ENCODE results near the gene TIAM1.

Gene TIAM1, protein sequence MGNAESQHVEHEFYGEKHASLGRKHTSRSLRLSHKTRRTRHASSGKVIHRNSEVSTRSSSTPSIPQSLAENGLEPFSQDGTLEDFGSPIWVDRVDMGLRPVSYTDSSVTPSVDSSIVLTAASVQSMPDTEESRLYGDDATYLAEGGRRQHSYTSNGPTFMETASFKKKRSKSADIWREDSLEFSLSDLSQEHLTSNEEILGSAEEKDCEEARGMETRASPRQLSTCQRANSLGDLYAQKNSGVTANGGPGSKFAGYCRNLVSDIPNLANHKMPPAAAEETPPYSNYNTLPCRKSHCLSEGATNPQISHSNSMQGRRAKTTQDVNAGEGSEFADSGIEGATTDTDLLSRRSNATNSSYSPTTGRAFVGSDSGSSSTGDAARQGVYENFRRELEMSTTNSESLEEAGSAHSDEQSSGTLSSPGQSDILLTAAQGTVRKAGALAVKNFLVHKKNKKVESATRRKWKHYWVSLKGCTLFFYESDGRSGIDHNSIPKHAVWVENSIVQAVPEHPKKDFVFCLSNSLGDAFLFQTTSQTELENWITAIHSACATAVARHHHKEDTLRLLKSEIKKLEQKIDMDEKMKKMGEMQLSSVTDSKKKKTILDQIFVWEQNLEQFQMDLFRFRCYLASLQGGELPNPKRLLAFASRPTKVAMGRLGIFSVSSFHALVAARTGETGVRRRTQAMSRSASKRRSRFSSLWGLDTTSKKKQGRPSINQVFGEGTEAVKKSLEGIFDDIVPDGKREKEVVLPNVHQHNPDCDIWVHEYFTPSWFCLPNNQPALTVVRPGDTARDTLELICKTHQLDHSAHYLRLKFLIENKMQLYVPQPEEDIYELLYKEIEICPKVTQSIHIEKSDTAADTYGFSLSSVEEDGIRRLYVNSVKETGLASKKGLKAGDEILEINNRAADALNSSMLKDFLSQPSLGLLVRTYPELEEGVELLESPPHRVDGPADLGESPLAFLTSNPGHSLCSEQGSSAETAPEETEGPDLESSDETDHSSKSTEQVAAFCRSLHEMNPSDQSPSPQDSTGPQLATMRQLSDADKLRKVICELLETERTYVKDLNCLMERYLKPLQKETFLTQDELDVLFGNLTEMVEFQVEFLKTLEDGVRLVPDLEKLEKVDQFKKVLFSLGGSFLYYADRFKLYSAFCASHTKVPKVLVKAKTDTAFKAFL (N-terminal part only)

DNA sequence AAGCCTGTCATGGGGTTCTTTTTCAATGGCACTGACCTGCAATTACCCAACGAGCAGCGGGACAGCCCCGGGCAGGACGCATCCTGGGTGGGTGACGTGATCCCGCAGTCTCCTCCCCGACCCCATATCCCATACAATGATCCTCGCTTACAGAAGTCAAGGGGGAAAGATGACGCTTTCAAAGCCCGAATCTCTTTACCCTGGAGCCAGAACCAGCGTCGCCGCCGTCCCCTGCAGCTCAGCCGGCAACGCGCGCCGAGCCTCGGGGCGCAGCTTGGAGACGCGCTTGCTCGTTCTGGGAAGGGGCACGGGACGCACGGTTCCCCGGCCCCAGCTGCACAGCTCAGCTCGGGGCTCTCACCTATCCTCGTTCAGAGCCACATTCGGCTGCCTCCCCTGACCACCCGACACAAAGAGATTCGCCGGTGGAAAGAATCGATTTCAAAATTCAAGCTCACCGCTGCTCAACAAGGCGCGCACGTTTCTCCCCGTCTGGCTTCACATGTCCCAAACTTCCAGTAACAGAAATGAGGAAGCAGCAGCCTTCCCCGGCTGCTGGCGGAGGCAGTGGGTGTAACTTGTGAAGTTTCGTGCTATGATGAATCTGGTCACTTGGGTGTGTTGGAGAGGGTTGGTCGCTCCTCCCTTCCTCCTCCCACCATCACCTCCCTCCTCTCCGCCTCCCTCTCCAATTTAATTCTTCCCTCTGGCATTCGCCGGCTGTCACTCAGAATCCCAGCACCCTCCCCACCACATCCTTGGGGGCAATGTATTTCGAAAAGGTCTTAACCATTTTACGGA is at the start of gene TIAM1:
Gene TIAM1 (minus strand): TSS at position 582 of the 801 bp plus-strand sequence. CDS start 77,289 bp downstream, outside the sequence.
- DNase-seq (ENCODE audit: low read depth in 2 of 2), result peak; percentile 50 to 55

DNA sequence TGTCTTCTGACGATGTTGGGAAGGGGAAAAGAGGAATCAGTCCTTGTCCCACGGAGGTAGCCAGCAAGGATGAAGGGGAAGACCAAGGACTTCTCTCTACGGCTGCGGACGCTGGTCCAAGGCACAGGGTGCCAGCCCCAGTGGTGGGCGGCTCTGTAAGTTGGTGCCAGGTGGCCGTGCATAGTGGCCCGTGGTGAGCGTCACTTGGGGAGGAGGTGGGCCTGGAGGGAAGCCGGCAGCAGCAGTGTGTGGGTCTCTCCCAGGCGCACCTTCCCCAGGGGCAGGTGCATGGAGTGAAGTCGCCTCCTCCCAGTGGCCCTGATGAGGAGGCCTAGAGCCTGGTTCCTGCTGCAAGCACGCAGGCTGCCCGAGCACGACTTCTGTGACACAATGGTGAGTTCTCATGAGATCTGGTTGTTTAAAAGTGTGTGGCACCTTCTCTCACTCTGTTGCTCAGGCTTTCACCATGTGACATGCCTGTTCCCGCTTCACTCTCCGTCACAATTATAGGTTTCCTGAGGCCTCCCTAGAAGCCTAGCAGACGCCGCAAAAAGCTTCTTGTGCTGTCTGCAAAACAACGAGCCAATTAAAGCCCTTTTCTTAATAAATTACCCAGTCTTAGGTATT is 43.6 kb upstream of the TIAM1 start:
- no peak for DNase-seq (ENCODE audit: low read depth in 2 of 2)

DNA sequence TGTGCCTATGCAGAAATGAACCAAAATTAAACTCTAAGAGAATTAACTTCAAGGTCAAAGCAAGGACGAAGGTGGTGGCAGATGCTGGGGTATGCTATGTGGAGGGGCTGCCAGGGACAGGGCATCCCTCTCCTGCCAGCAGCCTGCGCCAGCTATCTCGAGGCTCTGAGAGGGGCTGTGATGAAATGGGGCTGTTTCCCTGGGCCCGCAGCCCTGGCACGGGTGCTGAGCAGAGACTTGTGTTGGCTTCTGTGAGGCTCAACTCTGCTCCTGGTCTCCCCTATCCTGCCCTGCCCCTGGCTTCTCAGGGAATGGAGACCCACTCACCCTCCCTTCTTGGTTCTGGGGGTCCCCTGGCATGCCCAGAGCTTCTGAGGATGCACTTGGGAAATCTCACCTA is 41.9 kb upstream of the TIAM1 start:
- no peak for DNase-seq (ENCODE audit: low read depth in 2 of 2)

DNA sequence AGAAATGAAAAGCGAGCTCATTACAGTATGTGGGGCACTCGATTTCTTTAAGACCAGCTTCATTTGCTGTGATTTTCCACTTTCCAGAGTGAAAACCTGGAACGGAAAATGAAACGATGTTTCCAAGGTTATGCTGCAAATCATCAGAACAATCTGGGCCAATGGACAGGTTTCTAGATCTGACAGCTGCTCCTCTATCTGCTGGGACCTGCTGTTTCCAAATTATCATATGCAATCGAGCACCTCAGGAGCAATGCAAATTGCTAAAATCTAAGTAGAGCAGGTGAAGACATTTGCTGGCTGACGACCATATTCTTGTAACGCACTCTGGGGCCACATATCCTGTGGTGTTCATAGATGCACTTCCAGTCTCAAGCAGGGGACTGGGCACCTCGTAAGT is 39.7 kb upstream of the TIAM1 start:
- DNase-seq (ENCODE audit: low read depth in 2 of 2), result no peak

DNA sequence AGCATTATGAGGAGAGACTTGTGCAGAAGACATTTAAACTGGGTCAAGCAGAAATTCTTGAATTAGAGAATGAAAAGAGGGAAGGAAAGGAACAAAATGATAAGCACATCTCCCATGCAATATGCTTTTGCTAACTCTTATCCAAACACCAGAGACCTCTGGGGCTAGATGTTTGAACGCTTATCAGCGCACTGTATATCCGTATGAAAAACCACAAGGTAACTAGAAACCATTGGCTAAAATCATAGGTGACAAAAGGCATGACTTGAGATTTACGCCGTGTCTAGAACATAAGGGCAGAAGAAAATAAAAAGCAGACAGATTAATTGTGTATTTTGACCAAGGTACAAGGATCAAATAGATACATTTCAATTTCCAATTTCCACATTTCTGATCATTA is 38.0 kb upstream of the TIAM1 start:
- DNase-seq (ENCODE audit: low read depth in 2 of 2), result no peak

DNA sequence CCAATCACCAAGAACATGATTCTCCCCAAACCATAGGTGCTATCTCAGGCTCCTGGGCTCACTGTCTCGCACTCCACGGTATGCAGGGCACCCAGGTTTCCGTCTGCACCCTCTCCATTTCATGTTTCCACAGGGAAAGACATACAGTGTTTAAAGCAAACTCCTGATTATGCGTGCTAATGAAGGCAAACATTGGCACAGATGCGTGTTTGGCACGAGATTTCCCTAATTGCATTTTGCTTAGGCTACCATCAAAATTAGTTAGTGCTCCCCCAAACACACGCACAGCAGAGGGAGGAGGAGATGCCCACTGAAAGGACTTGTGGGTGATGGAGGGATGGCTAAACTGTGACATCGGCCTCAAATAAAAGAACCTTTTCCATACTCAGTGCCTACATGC is 32.2 kb upstream of the TIAM1 start:
- DNase-seq (ENCODE audit: low read depth in 2 of 2), result no peak

DNA sequence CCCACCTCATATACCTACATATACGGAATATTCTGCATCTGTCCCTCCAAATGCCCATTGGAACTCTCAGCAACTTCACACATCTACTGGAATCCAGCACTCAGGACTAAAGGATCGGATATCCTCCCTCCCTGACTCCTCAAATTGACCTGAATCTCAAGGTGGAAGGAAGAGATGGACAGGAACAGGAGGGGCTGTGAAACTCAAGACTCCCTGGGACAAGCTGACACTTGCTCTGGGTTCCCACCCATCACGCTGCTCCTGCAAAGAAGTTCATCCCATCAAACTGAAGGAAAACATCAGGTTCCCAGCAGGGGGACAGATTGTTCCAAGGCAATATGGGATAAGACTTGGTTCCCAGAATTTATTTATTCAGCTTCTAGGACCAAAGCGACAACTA is 30.3 kb upstream of the TIAM1 start:
- no peak for DNase-seq (ENCODE audit: low read depth in 2 of 2)

DNA sequence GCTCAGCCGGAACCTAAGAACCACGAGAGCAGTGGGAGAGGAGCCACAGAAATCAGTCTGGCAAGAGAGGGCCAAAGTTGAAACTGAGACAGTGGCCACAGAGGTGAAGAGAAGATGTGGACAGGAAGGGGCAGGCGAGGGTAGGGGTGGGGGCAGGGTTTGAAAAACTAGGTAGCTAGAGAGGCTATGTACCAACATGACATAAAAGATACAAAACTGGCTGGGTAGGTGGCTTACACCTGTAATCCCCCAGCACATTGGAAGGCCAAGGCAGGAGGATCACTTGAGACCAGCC is 28.4 kb upstream of the TIAM1 start:
- no peak for DNase-seq (ENCODE audit: low read depth in 2 of 2)

DNA sequence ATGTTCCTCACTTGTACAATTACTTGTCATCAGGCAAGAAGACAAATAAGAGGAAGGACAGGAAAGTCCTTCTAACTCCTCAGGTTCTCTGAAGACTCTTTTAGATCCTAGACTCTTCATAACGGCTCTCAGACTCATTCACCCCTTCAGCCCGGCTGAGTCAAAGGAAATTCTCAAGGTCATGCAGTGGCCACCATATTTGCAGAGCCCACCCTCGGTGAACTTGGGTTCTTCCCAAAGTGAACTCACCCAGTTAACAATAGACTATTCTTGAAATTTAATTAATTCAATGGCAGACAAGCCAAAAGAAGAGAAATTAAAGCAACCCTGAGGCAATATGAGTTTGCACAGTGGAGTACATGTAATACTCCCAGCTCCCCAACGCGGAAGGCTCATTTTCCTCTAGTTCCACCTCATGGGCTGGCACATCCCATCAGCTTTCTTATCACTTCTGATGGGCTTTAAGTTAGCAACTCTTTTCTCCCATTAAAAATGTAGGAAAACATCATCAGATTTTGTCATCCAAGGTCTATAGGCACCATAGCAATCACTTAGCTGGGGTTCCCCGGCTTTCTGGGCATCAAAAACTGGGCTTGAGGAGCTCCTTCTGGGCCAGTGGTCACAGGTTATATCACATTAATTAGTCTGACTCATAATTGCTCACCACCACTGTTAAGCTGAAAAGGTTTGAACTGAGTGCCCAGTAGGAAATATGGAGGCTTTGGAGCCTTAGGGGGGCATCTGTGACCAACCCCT is 27.8 kb upstream of the TIAM1 start:
- DNase-seq (ENCODE audit: low read depth in 2 of 2), result no peak

DNA sequence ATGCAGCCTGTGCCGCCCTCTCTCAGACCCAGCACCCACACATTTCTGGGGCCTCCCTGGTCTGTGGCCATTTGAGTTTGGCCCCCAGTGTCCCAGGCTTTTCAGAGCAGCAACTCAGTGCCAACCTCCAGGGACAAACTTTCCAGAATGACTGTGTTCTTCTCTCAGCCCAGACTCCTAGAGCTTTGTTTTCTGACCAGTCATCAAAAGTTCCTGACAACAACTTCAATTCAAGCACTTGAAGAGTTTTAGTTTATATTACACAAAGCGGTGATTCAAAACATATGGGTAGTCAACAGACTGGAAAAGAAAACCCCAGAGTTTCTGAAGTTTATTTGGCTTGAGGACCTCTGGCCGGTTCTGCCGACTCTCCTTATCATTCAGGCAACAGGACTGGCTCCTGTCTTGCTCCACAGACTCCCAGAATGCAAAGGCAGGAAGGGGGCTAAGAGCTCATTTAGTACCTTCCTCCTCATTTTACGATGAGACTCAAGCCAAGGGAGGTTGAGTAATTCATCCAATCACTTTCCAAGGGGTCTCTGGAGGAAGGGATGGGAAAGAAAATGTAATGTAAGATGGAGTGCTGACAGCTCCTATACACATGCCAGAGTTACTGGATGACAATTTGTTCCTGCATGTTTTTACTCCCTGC is 27.0 kb upstream of the TIAM1 start:
- no peak for DNase-seq (ENCODE audit: low read depth in 2 of 2)

DNA sequence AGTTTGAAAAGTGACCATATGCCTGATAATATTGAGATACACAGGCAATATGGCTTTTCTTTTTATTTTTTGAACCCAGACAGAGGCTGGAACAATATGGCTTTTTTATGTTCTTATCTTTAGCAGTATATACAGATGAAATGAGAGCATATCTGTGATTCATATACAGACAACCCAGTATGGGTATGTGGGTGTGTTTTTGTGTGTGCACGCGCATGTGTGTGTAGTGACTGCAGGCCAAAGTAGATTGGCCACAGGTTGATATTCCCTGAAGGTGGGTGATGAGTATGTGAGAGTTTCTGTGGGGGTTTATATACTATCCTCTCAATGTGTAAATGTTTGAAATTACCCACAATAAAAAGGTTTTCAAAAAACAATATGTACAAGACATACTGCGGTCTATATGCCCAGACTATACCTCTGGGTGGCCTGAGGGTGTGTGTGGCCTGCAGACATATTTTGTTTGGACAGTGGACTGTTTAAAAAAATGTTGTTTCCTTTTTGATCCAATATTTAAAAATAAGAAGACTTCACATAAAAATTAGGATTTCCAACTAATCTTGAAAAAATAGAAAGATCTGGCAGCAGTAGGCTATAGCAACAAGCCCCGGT is 26.3 kb upstream of the TIAM1 start:
- DNase-seq (ENCODE audit: low read depth in 2 of 2), result no peak

DNA sequence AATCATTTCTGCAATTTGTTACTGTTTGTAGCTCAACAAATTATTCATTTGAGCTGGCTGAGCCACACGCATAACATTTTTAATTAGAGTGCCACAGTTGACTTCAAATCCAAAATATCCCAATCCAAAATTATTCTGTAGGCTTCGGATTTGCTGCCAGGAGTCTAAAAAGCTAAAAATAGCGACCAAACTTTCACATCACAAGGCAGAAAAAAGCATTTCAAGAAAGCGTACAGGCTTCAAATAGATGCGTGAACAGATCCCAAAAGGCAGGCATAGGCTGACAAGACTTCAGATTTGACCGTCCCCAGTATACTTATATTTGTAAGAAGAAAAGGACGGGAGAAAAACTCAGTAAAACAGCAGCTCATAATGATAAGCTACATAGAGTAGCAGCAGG is 24.3 kb upstream of the TIAM1 start:
- DNase-seq (ENCODE audit: low read depth in 2 of 2), result no peak

DNA sequence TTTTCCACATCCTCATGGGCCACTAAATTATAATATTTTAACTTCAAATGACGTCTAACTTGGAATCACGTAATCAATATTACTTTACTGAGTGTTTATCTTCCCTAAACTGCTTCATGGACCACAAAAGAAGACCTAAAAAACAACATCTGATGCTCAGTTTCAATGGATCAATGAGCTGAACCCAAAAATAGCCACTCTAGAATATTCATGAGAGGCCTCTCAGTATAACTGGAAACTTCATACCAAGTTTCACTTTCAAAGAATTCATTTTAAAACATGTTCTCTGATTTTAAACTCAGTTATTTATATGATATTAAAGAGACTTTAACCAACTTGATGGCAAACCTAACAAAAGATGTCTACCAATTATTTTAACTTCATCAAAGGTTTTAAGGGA is 23.7 kb upstream of the TIAM1 start:
- DNase-seq (ENCODE audit: low read depth in 2 of 2), result no peak

DNA sequence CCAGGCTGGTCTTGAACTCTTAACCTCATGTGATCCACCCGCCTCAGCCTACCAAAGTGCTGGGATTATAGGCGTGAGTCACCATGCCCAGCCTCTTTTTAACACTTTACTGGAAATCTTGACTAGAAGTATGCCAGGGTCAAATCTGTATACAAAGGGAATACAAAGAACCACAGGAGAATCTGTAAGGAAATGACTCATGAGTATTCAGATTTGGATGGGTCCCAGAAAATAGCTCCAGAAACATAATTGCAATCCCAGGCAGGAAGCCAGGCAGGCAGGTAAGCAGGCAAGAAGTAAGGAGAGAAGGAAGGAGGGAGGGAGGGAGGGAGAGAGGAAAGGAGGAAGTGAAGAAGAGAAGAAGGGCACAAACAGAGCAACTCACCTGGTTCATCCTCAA is 22.8 kb upstream of the TIAM1 start:
- peak; percentile 86 to 87 for DNase-seq (ENCODE audit: low read depth in 2 of 2)

DNA sequence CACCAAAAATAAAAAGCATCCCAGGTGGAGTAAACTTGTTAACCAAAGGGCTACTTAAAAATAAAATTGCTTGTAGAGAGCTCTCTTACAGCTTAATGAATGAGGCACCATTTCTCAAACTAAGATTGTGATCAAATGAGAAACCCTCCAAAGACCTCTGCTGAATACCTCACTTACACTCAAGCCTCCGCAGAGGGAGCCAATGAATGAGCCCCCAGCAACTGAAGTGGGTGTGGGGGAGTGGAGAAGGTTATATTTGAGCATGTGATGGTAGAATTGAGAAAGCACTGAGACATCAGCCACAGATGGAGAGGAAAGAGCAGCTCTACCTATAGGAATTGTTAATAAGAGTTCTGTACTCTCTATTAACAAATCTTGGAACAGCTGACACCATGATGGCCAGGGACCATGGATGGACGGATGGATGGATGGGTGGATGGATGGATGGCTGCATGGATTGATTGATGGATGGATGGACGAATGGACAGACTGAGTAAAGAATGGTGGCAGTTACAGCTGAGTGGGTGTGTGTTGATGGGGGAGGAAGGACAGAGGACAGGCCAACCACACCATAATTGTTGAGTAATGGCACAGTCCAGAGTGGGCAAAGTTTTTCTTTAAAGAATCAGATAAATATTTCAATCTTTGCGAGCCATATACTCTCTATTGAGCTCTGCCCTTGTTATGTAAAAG is 20.3 kb upstream of the TIAM1 start:
- no peak for DNase-seq (ENCODE audit: low read depth in 2 of 2)

DNA sequence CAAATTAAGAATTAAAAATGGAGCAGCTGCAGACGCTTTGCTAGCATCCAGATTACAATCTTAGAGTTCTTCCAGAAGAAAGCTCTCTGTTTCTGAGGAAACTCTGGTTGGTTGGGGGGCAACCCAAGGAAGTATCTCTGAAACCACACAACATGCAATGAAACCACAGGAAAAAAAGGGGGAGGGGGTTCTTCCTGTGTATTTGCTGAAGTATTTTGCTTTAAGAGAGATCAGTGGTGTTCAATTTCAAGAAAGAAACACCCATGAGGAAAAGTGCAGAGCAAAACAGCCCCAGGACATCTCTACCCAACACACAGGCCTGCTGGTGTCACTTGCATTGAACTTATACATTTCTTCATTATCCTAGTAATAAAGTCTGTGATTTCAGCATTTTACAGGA is 19.7 kb upstream of the TIAM1 start:
- no peak for DNase-seq (ENCODE audit: low read depth in 2 of 2)

DNA sequence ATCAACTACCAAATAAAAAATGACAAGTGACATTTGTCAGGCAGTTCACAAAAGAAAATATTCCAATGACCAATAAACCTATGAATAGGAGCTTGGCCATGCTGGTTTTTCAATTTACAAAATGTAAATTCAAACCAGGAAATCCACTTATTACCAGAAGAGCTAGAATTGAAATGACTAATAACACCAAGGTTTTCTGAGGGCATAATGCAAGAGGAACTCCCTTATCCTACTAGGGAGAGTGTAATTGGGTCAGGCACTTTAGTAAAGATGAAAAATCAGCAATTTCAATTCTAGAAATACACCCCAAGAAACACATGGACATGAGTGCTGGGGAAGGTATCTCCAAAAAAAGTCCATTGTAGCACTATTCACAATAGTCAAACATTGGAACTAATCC is 16.7 kb upstream of the TIAM1 start:
- no peak for DNase-seq (ENCODE audit: low read depth in 2 of 2)

DNA sequence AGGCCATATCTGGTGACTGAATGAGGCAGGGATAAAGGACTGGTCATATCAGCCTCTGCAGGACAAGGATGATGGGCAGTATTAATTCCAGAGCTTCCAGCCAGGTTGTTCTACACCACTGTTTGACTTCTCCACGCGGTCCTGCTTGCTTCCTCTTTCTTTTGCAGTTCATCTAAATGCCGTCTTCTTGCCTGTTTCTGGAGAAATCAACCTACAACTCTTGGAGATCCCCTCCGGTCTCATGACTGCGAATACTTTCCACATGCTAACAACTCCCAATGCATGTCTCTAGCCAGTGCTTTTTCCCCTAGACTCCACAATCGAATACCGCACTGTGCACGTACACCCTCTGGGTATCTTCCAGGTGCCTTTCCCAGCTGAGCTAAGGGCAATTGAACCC is 14.1 kb upstream of the TIAM1 start:
- no peak for DNase-seq (ENCODE audit: low read depth in 2 of 2)

DNA sequence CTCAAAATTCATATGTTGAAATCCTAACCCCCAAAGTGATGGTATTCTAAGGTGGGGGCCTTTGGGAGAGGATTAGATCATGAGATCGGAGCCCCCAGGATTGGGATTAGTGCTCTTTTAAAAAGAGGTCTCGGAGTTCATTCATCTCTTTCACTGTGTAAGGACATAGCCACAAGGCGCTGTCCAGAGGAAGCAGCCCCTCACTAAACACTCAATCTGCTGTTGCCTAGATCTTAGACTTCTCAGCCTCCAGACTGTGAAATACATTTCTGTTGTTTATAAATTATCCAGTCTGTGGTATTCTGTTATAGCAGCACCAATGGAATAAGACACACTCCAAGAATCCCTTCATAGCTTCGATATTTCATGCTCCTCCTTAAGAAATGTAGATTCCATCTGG is 12.4 kb upstream of the TIAM1 start:
- DNase-seq (ENCODE audit: low read depth in 2 of 2), result no peak
